ENCODE measurements around the gene CEACAM16.

CEACAM16 gene

GRCh38 chr19:44725684-44726083, 26.7 kb downstream of the CEACAM16 start:
- no peak for DNase-seq

- DNase-seq: no peak
These were observed 27.5 kb downstream of the CEACAM16 start for GRCh38 chr19:44726465-44726864.

- DNase-seq: no peak
These were observed 29.2 kb downstream of the CEACAM16 start for GRCh38 chr19:44728178-44728577.

- DNase-seq: no peak
These were observed 30.6 kb downstream of the CEACAM16 start for GRCh38 chr19:44729516-44730033.

GRCh38 chr19:44731081-44731480, 32.1 kb downstream of the CEACAM16 start:
- no peak for DNase-seq

- DNase-seq: no peak
These were observed 32.7 kb downstream of the CEACAM16 start for GRCh38 chr19:44731622-44732021.

- DNase-seq: no peak
These were observed 33.5 kb downstream of the CEACAM16 start for GRCh38 chr19:44732235-44733014.

- DNase-seq: no peak
These were observed 35.4 kb downstream of the CEACAM16 start for GRCh38 chr19:44734357-44734756.

GRCh38 chr19:44735011-44735410, 36.1 kb downstream of the CEACAM16 start:
- DNase-seq: no peak

GRCh38 chr19:44737238-44738071, 38.5 kb downstream of the CEACAM16 start:
- DNase-seq: no peak

- no peak for DNase-seq
These were observed 39.2 kb downstream of the CEACAM16 start for GRCh38 chr19:44738136-44738535.

- no peak for DNase-seq
These were observed 39.9 kb downstream of the CEACAM16 start for GRCh38 chr19:44738603-44739558.

- DNase-seq: peak; percentile 18 to 29
These were observed 41.4 kb downstream of the CEACAM16 start for GRCh38 chr19:44740351-44740824.

- peak; percentile 18 to 37 for DNase-seq
These were observed 42.3 kb downstream of the CEACAM16 start for GRCh38 chr19:44741258-44741731.

- peak; percentile 92 to 93 for DNase-seq
These were observed 42.9 kb downstream of the CEACAM16 start for GRCh38 chr19:44741841-44742329.

- DNase-seq: no peak
These were observed 43.5 kb downstream of the CEACAM16 start for GRCh38 chr19:44742330-44743061.

- no peak for DNase-seq
These were observed 46.0 kb downstream of the CEACAM16 start for GRCh38 chr19:44744871-44745332.

GRCh38 chr19:44745341-44745831, 46.4 kb downstream of the CEACAM16 start:
- no peak for DNase-seq

GRCh38 chr19:44745887-44746600, 47.1 kb downstream of the CEACAM16 start:
- DNase-seq: no peak

GRCh38 chr19:44746616-44746945, 47.6 kb downstream of the CEACAM16 start:
- DNase-seq: no peak
